ENCODE data around the gene ZNF793.

ZNF793 gene

DNA sequence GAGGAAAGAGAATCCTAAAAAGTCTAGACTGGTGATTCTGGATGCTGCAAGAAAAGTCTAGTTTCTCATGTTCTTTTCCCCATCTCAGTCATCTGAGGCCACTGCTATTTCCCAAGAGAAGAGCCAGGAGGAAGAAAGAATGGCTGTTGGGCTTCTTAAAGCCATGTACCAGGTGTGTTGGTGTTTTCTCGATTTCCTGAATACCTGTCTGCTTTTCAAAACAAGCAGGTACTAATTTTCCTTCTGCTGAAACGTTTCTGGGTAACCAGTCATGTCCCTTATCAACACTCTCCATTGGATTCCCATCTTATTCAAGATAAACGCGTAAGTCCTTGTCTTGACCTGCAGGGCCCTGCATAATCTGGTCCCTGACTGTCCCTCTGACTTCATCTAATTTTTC is 36.5 kb upstream of the ZNF793 start:
- H3K27me3 Mint-ChIP-seq (ENCODE audit: low read depth), result no peaks in the 10 kb centered on the region
- H3K36me3 Mint-ChIP-seq (ENCODE audit: low read depth), result peaks cover 42% of the 10 kb centered on the region
- H3K4me3 Mint-ChIP-seq, result peak overlapping the region; percentile 95 to 99 (median 98)
- TF ChIP-seq CTCF (IDR thresholded peaks at IDR 0.05; ENCODE audit: unreplicated experiment in 3 of 3), result no peak
- peaks cover 32% of the 10 kb centered on the region for H3K4me1 Mint-ChIP-seq
- H3K9me3 Mint-ChIP-seq, result peaks cover 25% of the 10 kb centered on the region
- H3K27ac Mint-ChIP-seq, result peak overlapping the region; percentile 95 to 96 (median 96)

GRCh38 chr19:37472165-37472564 is 34.6 kb upstream of the ZNF793 start:
- H3K4me1 Mint-ChIP-seq, result peaks cover 26% of the 10 kb centered on the region
- peaks cover 37% of the 10 kb centered on the region for H3K9me3 Mint-ChIP-seq
- no peak overlapping the region for H3K4me3 Mint-ChIP-seq
- no peak for TF ChIP-seq CTCF (IDR thresholded peaks at IDR 0.05; ENCODE audit: unreplicated experiment in 3 of 3)
- H3K27me3 Mint-ChIP-seq (ENCODE audit: low read depth), result no peaks in the 10 kb centered on the region
- peaks cover 50% of the 10 kb centered on the region for H3K36me3 Mint-ChIP-seq (ENCODE audit: low read depth)
- no peak overlapping the region for H3K27ac Mint-ChIP-seq

- no peaks in the 10 kb centered on the region for H3K4me1 Mint-ChIP-seq
- H3K36me3 Mint-ChIP-seq (ENCODE audit: low read depth), result peaks cover 94% of the 10 kb centered on the region
- no peaks in the 10 kb centered on the region for H3K27me3 Mint-ChIP-seq (ENCODE audit: low read depth)
- H3K27ac Mint-ChIP-seq, result no peak overlapping the region
- H3K9me3 Mint-ChIP-seq, result peaks cover 72% of the 10 kb centered on the region
- TF ChIP-seq CTCF (IDR thresholded peaks at IDR 0.05; ENCODE audit: unreplicated experiment in 3 of 3), result no peak
- H3K4me3 Mint-ChIP-seq, result no peak overlapping the region
Observed at GRCh38 chr19:37484406-37485168, 22.2 kb upstream of the ZNF793 start.

DNA sequence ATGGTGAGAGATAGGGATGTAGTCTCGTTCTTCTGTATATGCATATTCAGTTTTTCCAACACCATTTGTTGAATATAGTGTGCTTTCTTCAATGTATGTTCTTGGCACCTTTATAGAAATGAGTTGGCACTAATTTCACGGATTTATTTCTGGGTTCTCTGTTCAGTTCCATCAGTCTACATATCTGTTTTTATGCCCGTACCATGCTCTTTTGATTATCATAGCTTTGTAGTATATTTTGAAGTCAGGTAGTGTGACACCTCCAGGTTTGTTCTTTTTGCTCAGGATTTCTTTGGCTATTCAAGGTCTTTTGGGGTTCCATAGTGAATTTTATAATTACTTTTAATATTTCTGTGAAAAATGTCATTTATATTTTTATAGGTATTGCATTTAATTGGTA is 14.5 kb upstream of the ZNF793 start:
- no peak overlapping the region for H3K4me3 Mint-ChIP-seq
- no peak overlapping the region for H3K27ac Mint-ChIP-seq
- peaks cover 55% of the 10 kb centered on the region for H3K9me3 Mint-ChIP-seq
- no peak for TF ChIP-seq CTCF (IDR thresholded peaks at IDR 0.05; ENCODE audit: unreplicated experiment in 3 of 3)
- H3K4me1 Mint-ChIP-seq, result no peaks in the 10 kb centered on the region
- H3K27me3 Mint-ChIP-seq (ENCODE audit: low read depth), result no peaks in the 10 kb centered on the region
- H3K36me3 Mint-ChIP-seq (ENCODE audit: low read depth), result peaks cover 25% of the 10 kb centered on the region

DNA sequence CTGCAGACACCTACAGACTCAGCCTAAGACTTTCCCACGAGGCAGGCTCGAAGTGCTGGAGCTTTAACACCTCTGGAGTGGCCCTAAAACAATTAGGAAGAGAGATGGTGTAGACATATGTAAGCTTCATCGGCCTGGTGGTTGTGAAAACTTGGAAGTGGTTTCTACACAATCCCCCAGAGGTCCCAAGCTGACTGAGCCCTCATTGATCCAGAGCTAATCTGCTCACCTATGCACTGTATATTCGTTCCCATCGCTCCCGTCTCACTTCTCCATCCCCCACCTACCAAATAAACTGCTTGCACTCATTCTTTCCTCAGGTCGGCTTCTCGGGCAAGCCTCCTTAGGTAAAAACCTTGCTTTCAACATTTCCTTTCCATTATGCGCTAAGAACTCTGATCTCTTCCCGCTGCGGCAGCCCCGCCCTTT is 767 bp upstream of the ZNF793 start:
- peaks cover 22% of the 10 kb centered on the region for H3K9me3 Mint-ChIP-seq
- peaks cover 54% of the 10 kb centered on the region for H3K36me3 Mint-ChIP-seq (ENCODE audit: low read depth)
- H3K27ac Mint-ChIP-seq, result no peak overlapping the region
- no peaks in the 10 kb centered on the region for H3K4me1 Mint-ChIP-seq
- no peak overlapping the region for H3K4me3 Mint-ChIP-seq
- H3K27me3 Mint-ChIP-seq (ENCODE audit: low read depth), result no peaks in the 10 kb centered on the region
- no peak for TF ChIP-seq CTCF (IDR thresholded peaks at IDR 0.05; ENCODE audit: unreplicated experiment in 3 of 3)

- Mint-ChIP-seq H3K27ac (no peak overlapping the region), H3K4me3 (no peak overlapping the region), H3K4me1 (no peaks in the 10 kb centered on the region), H3K9me3 (peaks cover 16% of the 10 kb centered on the region), H3K27me3 (ENCODE audit: low read depth) (no peaks in the 10 kb centered on the region), H3K36me3 (ENCODE audit: low read depth) (peaks cover 57% of the 10 kb centered on the region)
- no peak for TF ChIP-seq CTCF (IDR thresholded peaks at IDR 0.05; ENCODE audit: unreplicated experiment in 3 of 3)
Observed at GRCh38 chr19:37507167-37507464, 377 bp downstream of the ZNF793 start.

Data from nephron (organoid).